Adrenal gland (tissue), 5 donors: ENCODE results near the gene FAM78B.

Experiments used
- POLR2A ChIP-seq, 2 donors: fragments of 450-650 bp; IDR thresholded peaks; one replicate each; pipeline ENCODE4 v1.6.1; 2017; ENCODE audit warnings: antibody characterized with exemption in 2 of 2, mild to moderate bottlenecking in 2 of 2, moderate library complexity in 1 of 2
- TF ChIP-seq, protein P1 (sequence below), 6 experiments: fragments of 450-650 bp in 4 of 6; fragments of 200-600 bp in 2 of 6; sonication (generic) in 1 of 6; IDR thresholded peaks; 1 replicate in 5 of 6; 2 replicates in 1 of 6; pipeline versions ENCODE4 v1.5.1 to v1.8.0; 2016 to 2021; ENCODE audit warnings: antibody characterized with exemption in 6 of 6, mild to moderate bottlenecking in 2 of 6, moderate library complexity in 1 of 6
- donor health status: DM: no; HTN: no; CAD: no.

DNA sequence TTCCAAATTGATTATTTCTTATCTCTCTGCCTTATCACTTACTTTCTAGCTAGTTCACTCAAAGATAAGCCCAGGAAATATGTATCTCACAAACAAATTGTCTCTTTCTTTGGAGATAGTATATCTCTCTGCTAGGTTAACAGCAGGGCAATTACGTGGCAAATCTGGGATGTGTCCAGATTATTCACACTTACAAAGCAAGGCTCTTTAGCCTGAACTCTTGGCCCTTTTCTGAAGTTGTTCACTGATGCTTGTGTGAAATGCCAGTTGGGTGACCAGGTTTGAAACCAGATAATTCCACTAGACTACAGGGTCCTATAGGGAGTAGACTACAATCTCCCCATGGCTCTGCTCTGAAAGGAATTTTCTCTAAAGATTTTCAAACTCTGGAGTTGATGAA is 30.8 kb upstream of the FAM78B start:
- TF ChIP-seq, protein P1, sequence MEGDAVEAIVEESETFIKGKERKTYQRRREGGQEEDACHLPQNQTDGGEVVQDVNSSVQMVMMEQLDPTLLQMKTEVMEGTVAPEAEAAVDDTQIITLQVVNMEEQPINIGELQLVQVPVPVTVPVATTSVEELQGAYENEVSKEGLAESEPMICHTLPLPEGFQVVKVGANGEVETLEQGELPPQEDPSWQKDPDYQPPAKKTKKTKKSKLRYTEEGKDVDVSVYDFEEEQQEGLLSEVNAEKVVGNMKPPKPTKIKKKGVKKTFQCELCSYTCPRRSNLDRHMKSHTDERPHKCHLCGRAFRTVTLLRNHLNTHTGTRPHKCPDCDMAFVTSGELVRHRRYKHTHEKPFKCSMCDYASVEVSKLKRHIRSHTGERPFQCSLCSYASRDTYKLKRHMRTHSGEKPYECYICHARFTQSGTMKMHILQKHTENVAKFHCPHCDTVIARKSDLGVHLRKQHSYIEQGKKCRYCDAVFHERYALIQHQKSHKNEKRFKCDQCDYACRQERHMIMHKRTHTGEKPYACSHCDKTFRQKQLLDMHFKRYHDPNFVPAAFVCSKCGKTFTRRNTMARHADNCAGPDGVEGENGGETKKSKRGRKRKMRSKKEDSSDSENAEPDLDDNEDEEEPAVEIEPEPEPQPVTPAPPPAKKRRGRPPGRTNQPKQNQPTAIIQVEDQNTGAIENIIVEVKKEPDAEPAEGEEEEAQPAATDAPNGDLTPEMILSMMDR (IDR thresholded peaks at IDR 0.05), result no peak
- no peak for TF ChIP-seq POLR2A (IDR thresholded peaks at IDR 0.05)
